PFSK-1 (cell line): ENCODE results near the gene MIOX.

Experiments used
- FOXP2 ChIP-seq: optimal IDR thresholded peaks from 2 replicates; pipeline ENCODE3; 2011; ENCODE audit warnings: borderline replicate concordance, control low read depth, inconsistent platforms; ENCODE audit not compliant: insufficient read depth; ENCODE audit errors: extremely low read length, extremely low read depth
- POLR2AphosphoS5 ChIP-seq: IDR thresholded peaks from 2 replicates; pipeline ENCODE4 v1.6.1; 2012; ENCODE audit warnings: low read depth, mild to moderate bottlenecking, control low read depth, low read length, moderate library complexity
- REST ChIP-seq, 2 experiments: IDR thresholded peaks; 2 replicates each; pipeline versions ENCODE4 v1.6.1 to v1.8.0; 2011 to 2012; ENCODE audit warnings: low read depth in 2 of 2, low read length in 2 of 2, control low read depth in 1 of 2, inconsistent platforms in 1 of 2, mild to moderate bottlenecking in 1 of 2, moderate library complexity in 1 of 2; ENCODE audit not compliant: insufficient read depth in 1 of 2
- SIN3A ChIP-seq: IDR thresholded peaks from 2 replicates; pipeline ENCODE4 v1.6.1; 2012; ENCODE audit warnings: mild to moderate bottlenecking, low read length, moderate library complexity, borderline replicate concordance; ENCODE audit not compliant: insufficient read depth
- TAF1 ChIP-seq: IDR thresholded peaks from 2 replicates; pipeline ENCODE4 v1.6.1; 2012; ENCODE audit warnings: low read length, control low read depth, borderline replicate concordance; ENCODE audit not compliant: insufficient read depth

GRCh38 chr22:50485221-50486131 is 1.2 kb upstream of the MIOX start:
- TF ChIP-seq POLR2AphosphoS5 = peak; percentile 62
- no peak for TF ChIP-seq REST (IDR thresholded peaks at IDR 0.05; ENCODE audit: insufficient read depth in 1 of 2, low read depth in 2 of 2, low read length in 2 of 2)
- no peak for TF ChIP-seq SIN3A
- TF ChIP-seq TAF1 = no peak
- TF ChIP-seq FOXP2 = no peak
